ENCODE results near the gene RECQL5.
"Not testable (repeated sequence)": the region's sequence is repeated elsewhere in the genome, so short reads cannot be mapped to it uniquely, and the experiment has no call there.

Gene RECQL5

DNA sequence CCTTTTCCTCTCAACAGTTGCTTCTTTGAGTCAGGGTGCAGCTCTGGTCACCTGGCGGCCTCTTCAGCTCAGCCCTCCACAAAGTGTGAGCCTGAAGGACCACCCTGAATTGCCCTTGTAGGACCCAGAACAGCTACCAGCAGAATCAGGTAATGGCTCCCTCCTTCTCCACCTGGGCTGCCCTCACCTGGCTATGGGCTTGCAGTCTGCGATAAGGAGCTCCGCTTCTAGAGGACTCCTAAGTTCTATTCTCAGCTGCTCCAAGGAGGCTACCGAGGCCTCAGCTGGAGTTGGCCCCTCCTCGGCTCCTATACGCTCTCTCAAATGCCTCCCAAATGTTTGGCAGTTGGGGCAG, 20.3 kb downstream of the RECQL5 start:
- no peak for DNase-seq

DNA sequence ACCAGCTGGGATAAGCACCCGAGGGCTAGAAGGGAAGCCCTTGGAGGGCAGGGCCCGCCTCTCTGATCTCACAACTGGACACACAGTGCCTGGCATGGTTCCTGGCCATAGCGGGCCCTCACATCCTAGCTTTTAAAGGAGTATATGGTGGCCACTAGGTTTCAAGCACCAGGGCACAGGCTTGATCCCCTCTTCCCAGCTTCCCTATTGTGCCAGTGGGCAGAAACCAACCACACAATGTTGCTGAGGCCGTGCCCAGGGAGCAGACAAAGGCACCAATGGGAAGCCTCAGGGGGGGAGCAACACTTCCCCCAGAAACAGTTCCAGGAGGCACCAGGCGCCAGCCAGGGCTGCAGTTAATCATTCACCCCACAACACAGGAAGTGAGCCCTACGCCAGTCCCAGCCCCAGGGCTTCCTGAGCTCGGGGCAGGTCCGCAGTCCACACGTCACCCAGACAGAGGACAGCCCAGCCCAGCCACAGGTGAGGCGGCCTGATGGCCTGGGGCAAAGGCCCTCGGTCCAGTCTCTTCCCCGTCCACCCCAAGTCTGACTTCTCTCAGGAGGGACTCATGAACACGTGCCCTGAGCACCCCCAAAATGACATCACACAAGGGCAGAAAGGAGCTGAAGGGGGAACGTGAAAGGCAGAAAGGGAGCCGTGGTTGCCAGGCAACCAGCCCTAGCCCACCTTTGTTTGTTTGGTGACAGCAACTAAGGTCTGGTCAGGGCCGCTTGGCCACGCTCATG, 20.9 kb downstream of the RECQL5 start:
- DNase-seq, result no peak

GRCh38 chr17:75645501-75645888, 21.5 kb downstream of the RECQL5 start:
- no peak for DNase-seq

GRCh38 chr17:75643643-75644017, 23.3 kb downstream of the RECQL5 start:
- no peak for DNase-seq

- no peak for DNase-seq
Observed at GRCh38 chr17:75642784-75643642, 23.9 kb downstream of the RECQL5 start.

GRCh38 chr17:75642182-75642783, 24.7 kb downstream of the RECQL5 start:
- no peak for DNase-seq

DNA sequence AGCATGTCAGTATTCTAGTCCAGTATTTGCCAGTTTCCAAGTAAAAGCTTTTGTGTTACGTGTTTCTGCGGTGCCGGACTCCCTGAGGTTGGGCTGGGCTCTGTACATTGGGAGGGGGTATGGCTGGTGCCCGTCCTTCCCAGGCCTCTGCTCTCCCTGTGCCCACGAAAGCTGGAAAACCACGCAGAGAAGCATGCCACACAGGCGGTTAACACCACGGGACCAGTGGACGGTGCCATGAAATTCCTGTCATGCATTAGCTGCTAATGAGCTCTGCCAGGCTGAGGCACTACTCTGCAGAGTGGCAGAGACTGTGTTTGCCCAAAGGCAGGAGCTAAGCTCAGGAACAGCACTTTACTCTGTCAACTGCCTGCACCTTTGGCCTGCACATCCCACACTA, 25.6 kb downstream of the RECQL5 start:
- no peak for DNase-seq

DNA sequence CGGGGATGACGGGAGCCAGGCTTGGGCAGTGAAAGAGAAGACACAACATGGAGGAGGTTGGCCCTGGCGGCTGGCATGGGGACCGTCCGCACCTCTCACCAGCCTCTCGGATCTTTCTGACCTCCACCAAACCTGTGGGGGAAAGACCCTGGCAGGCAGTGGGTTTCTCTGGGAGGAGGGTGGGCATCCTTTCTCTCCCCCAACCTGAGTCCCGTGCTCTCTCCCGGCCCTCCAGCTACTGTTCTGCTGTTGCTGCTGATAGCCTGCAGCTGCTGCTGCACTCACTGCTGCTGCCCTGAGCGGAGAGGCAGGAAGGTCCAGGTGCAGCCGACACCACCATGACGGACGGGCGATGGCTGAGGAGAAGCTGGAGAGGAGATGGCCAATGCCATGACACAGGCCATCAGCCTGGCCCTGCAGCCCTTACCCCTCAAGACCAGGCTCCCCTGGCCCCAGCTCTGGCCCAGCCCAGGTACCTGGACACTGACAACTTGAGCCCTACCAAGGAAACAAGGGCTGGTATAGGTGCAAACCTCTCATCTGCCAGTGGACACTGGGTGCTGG, 26.3 kb downstream of the RECQL5 start:
- DNase-seq, result no peak

- no peak for DNase-seq
Observed at GRCh38 chr17:75639771-75640555, 27.0 kb downstream of the RECQL5 start.

- no peak for DNase-seq
Observed at GRCh38 chr17:75639327-75639726, 27.6 kb downstream of the RECQL5 start.

DNA sequence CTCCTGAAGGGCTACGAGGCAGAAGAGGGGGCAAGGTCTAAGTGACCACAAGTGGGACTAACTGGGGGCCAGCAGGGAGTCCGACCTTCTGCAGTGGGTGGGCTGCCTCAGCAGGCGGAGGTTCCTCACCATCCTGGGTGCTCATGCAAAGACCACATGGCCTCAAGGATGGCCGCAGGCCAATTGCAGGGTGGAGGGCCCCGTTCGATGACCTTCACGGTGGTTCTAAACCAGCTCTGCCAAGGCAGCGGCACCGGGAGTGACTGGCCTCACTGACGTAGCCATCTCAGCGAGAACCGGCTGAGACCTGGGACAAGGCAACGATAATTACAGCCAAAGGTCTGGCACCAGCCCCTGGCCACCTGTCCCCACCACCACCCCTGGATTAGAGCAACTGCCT, 28.1 kb downstream of the RECQL5 start:
- DNase-seq, result no peak

- DNase-seq, result not testable (repeated sequence)
Observed at GRCh38 chr17:75638039-75638438, 28.9 kb downstream of the RECQL5 start.

GRCh38 chr17:75637551-75637950, 29.4 kb downstream of the RECQL5 start:
- no peak for DNase-seq

DNA sequence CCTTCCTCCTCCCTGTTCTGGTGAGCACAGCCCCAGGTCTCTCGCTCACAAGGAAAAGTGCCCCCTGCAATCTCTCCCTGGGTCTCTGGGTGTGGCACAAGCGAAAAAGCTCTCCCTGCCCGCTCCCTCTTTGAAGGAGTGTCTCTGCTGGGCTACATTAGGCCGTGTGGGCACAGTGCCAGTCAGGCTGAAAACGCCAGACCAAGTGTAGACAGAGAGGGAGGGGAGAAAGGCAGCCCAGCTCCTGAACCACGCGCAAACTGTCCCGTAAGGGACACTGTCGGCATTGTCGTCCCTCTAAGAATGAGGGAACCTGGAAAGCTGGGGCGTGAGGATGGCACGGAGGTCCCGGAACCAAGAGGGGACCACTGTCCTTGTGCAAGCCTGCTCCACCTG, 29.8 kb downstream of the RECQL5 start:
- no peak for DNase-seq

GRCh38 chr17:75636381-75637142, 30.4 kb downstream of the RECQL5 start:
- DNase-seq, result no peak

DNA sequence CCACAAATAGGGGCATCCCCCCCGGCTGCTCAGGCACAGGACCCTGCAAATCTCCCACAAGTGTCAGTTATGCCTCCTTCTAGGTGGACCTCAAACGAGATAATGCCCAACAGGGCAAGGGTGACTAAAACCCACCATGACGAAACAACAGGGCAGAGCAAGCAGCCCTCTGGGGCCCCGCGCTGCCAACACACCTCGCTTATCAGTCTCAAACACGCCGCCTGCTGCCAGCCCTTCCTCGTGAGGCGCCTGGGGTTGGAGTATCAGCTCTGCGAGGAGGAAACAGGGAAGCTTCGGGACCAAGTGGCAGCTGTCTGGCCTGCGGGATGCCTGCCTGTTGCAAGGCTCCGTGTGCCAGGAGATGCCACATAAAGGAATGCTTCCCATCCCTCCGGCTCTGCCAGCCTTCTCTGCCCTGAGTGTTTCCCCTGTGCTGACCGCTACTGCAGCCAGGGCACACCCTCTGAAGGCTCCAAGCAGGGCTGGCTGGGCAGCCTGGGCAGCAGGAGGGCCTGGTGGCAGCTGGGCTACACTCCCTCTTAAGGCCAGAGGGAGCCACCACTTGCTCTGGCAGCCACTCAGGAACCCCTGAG, 31.2 kb downstream of the RECQL5 start:
- DNase-seq, result no peak

- DNase-seq, result no peak
Observed at GRCh38 chr17:75634754-75635609, 32.0 kb downstream of the RECQL5 start.

- no peak for DNase-seq
Observed at GRCh38 chr17:75634376-75634740, 32.6 kb downstream of the RECQL5 start.

- peak; percentile 68 for DNase-seq
Observed at GRCh38 chr17:75633486-75634375, 33.2 kb downstream of the RECQL5 start.
